Daoy (cell line): ENCODE results near the gene PPP1R14C. TPM values are rescaled to one million over a fixed set of nuclear protein-coding genes. Genes with fewer than 3 reads are reported as not detected.

Experiments
- DNase-seq: peaks from one replicate; pipeline ENCODE4 v3.0.0-alpha.2; 2015; ENCODE audit warnings: low read depth
- total RNA-seq: library from RNA; depleted of rRNA; stranded (reverse); fragments of >200 nt; shearing (Covaris generic); gene quantifications from 2 replicates; pipeline ENCODE4 v1.2.3, GENCODE V29; 2014

PPP1R14C gene
- total RNA-seq, 1 experiment from 2014 or later, result 12.3 TPM

DNA sequence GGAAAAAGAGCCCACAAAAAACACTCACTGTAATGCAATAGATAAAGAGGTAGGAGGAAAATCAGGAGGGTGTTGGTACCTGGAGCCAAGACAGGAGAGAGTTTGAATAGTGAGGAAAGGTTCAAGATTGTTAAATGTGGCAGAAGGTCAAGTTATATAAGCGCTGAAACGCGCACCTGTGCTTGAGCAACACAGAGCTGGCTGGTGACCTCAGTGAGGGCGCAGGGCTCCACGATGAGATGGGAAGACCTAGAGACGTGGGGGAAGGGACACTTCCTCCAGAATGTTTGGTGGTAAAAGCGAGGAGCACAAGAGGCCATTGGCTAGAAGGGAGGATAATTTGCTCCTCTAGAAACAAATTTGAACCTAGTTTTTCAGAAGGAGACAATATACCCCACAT is 4.2 kb upstream of the PPP1R14C start:
- DNase-seq, result no peak

GRCh38 chr6:150139533-150139932 is 3.3 kb upstream of the PPP1R14C start:
- no peak for DNase-seq

- DNase-seq, result no peak
Observed at GRCh38 chr6:150140236-150140969, 2.4 kb upstream of the PPP1R14C start.

DNA sequence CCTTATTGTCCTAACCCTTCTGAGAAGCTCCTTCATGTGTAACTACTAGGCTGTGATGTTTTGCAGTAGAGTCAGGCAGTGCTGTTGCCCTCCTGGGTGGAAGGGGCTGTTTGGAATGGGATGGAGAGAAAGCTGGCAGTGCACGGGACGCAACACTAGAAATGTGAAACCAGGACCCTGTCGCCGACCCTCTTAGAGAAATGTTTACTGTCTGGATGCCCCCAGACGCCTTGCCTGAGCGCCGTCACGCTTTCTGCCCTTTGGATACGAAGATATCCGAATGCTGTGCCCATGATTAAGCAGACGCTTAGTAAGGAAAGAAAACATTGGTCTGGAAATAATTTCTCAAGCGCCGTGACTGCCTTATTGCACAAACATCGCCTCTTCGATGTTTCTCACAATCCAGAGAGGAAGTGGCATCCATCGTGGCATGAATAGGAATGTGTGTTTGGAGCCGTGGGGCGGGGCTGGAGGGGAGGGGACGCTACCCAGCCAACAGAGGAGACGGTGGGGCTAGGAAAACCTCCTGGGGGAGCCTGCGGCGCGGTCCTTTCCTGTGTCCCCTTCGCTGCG is 661 bp upstream of the PPP1R14C start:
- peak; percentile 89 for DNase-seq

GRCh38 chr6:150143516-150144293 is 861 bp downstream of the PPP1R14C start:
- DNase-seq, result peak; percentile 59

DNA sequence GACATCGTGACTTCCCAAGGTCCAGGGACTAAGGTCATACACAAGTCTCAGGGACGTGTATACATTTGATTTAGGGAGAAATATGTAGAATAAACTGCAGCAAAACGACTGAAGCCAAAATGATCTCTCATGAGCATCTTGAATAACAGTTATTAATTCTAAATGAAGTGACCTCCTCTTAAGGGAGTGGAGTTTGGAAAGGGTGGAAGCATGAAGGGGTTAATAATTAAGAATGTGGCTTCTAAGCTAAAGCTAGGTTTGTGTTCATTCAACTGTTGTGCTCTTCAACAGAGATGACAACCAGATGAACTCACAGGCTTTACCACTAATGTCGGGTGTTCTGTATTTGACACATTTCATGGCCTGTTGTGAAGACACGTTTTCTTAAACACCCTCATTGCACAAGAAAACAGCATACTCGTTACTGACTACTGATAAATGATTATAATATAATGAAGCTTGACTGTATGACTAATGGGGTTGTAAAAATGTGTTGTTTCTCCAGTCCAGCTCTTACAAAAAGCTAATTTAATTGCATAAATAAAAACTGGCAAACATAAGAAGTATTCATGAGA is 1.5 kb downstream of the PPP1R14C start:
- no peak for DNase-seq

- DNase-seq, result no peak
Observed at GRCh38 chr6:150145427-150145826, 2.6 kb downstream of the PPP1R14C start.

DNA sequence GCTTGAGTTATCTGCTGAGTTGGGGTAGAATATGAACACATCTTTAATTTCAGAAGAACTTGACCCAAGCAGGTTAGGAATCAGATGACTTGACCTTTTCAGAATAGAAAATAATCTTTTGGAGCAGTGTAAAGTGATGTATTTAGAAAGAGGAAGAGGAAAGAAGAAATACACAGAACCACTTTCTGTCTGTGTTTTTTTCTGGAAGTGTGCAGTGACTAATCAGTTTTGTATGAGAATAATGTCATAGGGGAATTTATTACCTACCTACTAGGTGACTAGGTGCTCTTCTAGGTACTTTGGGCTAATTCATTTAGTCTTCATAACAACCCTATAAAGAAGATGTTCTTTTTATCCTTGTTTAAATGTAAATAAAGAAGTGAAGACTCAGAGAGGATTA is 3.0 kb downstream of the PPP1R14C start:
- DNase-seq, result no peak

DNA sequence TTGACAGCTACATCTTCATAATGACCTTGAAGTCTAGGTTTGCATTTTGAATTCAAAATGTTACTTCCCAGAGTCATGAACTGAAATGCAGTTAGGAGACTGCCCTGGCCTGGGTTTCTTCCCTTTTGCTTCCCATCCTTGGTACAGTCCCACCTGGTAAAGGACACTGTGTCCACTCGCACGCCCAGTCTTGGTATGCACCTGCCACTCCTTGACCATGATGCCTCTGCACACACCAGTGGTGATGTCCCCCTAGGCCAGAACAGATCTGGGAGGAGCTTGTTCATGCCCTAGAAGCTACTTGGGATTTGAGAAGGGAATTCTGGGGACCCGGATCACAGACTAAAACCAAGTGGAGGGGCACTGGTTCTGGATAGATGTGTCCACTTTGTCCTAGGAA is 3.6 kb downstream of the PPP1R14C start:
- no peak for DNase-seq

- no peak for DNase-seq
Observed at GRCh38 chr6:150149146-150149545, 6.3 kb downstream of the PPP1R14C start.

DNA sequence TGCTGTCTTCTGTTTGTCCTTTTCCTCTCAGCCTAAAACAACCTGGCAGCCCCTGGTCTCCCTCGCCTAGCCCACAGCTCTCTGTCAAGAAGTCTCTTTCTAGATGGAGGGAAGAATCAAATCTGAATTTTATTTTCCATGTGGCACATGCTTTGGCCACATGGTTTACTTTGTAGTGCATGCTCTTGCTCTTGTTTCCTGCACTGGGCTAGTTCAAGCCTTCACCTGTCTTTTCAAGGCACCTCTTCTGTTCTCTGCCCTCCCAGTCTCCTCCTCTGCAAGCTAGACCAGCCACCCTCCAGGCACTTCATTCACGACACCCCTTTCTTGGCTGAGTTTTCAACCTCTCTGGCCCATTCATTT is 7.6 kb downstream of the PPP1R14C start:
- DNase-seq, result no peak

GRCh38 chr6:150150821-150151646 is 8.2 kb downstream of the PPP1R14C start:
- DNase-seq, result no peak

DNA sequence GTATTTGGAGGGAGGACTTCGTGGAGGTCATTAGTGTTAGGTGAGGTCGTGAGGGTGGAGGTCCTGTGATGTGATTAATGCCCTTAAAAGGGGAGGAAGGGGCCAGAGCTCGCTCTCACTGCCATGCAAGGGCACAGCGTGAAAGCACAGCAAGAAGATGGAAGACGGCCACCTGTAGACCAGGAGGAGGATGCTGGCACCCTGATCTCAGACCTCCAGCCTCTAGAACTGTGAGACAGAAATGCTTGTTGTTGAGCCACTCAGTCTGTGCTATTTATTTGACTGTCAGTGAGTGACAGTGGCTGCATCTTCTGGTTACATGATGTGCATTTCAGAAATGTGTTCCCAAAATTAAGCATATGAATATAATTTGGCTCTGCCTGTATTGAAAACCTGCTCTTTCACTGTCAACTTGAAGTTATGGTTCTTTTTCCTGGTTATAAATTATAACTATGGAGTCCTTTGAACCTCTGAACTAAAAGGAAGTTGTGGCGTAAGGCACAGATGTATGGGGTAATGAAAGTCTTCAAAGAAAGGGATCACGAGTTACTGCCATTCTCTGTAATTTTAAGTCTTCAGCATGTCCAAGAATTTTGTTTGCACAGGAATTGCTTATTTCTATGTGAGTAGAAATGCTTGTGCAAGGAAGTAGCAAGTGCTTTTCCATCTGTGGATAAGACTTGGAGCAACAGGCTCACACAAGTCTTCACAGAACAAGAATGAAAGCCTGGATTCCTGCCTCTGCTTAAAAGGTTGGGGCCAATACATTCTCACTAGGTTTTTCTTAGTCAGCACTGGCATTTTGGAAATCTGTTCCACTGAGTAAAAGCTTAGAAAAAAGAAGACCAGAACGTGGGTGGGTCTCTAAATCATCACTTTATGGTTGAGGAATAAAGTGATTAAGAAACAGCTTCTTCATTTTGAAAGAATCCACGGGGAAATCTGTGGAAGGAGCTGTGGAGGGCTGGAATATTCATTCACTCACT is 10.3 kb downstream of the PPP1R14C start:
- DNase-seq, result no peak

- DNase-seq, result peak; percentile 82
Observed at GRCh38 chr6:150153905-150154492, 11.2 kb downstream of the PPP1R14C start.

DNA sequence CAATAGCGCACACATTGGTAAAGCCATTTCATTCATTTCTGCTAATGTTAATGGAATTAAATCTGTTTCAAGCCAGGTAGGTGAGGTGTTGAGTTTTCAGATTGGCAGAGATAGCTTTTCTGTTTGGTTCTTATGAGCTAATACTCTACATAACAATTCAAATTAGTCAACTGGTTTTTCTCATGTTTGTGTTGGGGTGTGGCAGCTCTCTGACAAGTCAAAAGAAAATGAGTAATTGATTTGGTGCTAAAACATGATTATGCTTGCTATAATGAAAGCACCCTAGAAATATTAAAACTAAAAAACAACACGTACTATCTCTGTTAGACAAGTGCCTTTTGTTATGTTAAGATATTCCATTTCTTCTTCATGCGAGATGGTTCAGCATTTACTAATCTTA is 13.6 kb downstream of the PPP1R14C start:
- no peak for DNase-seq

- no peak for DNase-seq
Observed at GRCh38 chr6:150157081-150157480, 14.2 kb downstream of the PPP1R14C start.

GRCh38 chr6:150159757-150160156 is 16.9 kb downstream of the PPP1R14C start:
- DNase-seq, result no peak

- no peak for DNase-seq
Observed at GRCh38 chr6:150163970-150164369, 21.1 kb downstream of the PPP1R14C start.

DNA sequence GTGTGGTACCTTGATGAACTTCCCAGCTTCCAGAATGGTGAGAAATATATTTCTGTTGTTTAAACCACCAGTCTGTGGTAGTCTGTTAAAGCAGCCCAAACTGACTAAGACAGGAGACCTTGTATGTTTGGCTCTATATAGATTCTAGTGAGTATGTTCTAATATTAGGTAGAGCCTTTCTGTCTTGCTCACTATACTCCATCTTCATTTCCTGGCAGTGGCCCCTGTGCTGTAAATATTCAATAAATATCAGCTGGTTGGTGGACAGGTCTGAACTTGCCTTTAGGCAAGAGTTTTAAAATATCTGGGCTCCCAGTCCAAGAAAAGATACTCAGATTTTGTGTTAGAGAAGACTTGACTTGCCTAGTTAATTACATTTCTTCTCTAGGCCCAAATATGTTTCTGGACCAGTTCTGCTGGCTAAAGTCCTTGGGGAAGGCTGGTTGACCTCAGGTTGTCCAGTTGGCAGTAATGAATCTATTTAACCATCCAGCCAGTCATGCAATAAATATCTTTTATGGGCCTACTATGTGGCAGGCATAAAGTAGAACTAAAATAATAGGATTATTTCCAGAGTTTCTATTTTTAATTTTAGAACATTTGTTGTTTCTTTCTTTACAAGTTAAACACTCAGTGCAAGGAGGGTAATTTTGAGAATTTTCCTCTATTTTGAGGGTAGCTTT is 22.3 kb downstream of the PPP1R14C start:
- no peak for DNase-seq

GRCh38 chr6:150167479-150167873 is 24.6 kb downstream of the PPP1R14C start:
- DNase-seq, result no peak
